Stimulated activated CD8-positive, alpha-beta memory T cell treated with anti-CD3 and anti-CD28 coated beads, Interleukin-2, amount 100 ng/mL, for 1 hour (primary cell): ENCODE results near the gene LSM2.
"Not testable (repeated sequence)": the region's sequence is repeated elsewhere in the genome, so short reads cannot be mapped to it uniquely, and the experiment has no call there.

Experiments used
- DNase-seq, 2 donors: peaks; one replicate each; pipeline ENCODE4 v3.0.0-alpha.2; 2020; ENCODE audit warnings: low read depth in 2 of 2

The LSM2 gene

DNA sequence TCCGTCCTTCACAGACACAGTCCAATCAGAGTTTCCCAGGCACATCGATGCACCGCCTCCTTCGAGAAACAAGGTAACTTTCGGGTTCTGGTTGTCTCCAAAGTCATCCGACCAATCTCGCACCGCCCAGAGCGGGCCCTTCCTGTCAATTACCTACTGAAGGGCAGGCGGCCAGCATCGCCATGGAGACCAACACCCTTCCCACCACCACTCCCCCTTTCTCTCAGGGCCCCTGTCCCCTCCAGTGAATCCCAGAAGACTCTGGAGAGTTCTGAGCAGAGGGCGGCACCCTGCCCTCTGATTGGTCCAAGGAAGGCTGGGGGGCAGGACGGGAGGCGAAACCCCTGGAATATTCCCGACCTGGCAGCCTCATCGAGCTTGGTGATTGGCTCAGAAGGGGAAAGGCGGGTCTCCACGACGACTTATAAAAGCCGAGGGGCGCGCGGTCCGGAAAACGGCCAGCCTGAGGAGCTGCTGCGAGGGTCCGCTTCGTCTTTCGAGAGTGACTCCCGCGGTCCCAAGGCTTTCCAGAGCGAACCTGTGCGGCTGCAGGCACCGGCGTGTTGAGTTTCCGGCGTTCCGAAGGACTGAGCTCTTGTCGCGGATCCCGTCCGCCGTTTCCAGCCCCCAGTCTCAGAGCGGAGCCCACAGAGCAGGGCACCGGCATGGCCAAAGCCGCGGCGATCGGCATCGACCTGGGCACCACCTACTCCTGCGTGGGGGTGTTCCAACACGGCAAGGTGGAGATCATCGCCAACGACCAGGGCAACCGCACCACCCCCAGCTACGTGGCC, 20.7 kb upstream of the LSM2 start, which contains the start of gene HSPA1B:
Gene HSPA1B, plus strand, starts transcription at position 453 of the 794 bp plus-strand sequence. Its CDS starts 213 bp downstream, at position 666.
- DNase-seq: peak; percentile 78 to 80

- no peak for DNase-seq
Observed at GRCh38 chr6:31826793-31827285, 20.1 kb upstream of the LSM2 start.

- DNase-seq: no peak
Observed at GRCh38 chr6:31825553-31825952, 18.8 kb upstream of the LSM2 start.

DNA sequence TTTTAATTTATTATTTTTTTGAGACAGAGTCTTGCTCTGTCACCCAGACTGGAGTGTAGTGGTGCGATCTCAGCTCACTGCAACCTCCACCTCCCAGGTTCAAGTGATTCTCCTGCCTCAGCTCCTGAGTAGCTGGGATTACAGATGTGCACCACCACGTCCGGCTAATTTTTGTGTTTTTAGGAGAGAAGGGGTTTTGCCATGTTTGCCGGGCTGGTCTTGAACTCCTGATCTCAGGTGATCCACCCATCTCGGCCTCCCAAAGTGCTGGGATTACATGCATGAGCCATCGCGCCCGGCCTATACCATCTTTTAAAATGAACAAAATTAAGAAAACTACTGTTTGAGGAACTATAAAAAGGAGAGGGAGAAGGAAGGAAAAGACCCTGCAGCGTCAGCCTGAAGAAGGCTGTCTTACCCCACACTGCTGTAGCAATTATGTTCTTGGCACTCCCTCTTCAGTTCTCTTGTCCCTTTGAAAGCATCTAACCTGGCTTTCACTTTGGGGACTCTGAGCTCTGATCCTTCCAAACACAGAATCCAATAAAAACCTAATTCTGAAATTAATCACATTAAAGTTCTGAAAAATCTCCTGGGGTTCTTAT, 16.9 kb upstream of the LSM2 start:
- not testable (repeated sequence) for DNase-seq

DNA sequence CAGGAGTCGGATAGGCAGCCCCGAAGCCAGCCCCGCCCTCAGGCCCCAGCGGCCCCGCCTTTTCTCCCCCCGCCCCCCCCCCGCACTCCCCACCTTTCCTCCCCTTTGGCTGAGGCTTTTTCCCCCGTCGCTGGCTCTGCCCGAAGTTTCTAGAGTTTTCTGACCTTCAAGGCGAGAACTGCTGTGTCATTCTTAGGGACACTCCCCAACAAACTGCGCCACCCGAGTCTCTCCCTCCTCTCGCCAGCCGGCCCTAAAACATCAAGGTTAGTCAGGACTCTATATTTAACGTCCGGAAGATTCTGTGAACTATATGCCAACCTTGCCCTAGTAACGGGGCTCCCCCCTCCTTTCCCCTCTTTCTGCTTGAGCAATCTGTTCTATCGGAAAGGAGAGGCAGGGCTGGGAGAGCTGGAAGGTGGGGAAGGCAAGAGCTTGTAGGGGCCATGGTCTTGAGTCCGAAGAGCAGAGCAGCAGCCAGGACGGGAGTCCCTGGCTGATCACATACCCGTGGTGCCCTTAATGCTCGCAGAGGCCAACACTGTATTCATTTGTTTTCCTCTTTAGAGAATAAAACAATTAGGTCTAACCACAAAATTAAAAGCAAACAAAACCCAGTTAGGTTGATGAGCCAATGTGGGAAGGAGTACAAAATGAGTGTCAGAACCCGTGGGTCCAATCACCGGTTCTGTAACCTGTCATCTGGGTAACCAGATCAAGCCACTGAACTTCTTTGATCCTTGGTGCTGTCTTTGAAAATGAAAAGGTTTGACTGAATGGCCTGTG, 15.5 kb upstream of the LSM2 start:
- peak; percentile 39 to 42 for DNase-seq

DNA sequence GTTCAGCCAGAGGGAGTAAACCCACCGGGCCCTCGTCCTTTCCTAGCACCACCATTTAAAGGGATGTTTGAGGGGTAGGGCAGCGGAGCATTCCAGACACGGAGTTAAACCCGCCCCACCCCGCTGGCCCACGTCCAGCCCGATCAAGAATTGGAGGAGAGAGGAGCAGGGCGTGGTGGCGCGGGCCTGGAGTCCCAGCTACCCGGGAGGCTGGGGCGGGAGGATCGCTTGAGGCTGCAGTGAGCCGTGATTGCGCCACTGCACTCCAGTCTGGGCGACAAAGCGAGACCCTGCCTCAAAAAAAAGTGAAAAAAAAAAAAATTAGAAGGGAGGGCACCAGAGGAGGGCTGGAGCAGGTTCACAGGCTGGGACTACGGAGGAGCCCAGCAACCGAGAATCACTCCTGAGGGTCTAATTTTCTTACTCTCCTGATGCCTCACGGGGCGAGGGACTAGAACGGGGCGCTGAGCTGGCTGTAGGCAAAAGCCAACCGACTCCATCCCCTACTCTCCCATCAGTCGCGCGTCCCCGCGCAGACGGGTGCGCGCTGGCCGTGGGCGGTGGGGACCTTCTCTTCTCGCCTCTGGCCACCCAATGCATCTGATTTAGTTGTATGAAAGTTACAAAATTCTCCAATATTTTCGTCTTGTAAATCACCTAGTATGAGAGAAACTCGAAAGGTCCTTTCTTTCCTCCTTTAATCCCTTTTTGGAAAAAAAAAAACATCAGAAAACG, 14.7 kb upstream of the LSM2 start:
- peak in 1 of 2 donors; percentile 32 for DNase-seq

- not testable (repeated sequence) for DNase-seq
Observed at GRCh38 chr6:31820399-31820798, 13.6 kb upstream of the LSM2 start.

DNA sequence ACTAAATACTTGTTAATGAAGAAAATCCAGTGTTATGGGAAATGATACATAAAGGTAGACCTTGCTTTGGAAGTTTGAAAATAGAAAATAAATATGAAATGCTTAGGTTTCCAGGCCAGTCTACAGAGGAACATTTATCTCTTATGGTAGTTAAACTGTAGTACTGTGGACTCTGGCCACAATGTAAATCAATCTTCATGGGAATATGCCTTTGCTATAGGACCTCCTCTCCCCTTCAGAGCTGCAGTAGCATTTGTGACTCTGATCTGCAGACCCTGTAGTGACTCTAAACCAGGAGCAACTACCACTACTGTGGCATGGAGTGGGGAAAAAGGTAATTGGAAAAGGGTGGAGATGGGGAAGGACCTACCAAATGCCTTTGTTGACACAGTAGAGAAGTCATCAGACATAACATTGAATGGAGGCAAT, 13.1 kb upstream of the LSM2 start:
- no peak for DNase-seq

- not testable (repeated sequence) for DNase-seq
Observed at GRCh38 chr6:31817929-31818511, 11.3 kb upstream of the LSM2 start.

GRCh38 chr6:31817133-31817928, 10.6 kb upstream of the LSM2 start:
- DNase-seq: not testable (repeated sequence)

DNA sequence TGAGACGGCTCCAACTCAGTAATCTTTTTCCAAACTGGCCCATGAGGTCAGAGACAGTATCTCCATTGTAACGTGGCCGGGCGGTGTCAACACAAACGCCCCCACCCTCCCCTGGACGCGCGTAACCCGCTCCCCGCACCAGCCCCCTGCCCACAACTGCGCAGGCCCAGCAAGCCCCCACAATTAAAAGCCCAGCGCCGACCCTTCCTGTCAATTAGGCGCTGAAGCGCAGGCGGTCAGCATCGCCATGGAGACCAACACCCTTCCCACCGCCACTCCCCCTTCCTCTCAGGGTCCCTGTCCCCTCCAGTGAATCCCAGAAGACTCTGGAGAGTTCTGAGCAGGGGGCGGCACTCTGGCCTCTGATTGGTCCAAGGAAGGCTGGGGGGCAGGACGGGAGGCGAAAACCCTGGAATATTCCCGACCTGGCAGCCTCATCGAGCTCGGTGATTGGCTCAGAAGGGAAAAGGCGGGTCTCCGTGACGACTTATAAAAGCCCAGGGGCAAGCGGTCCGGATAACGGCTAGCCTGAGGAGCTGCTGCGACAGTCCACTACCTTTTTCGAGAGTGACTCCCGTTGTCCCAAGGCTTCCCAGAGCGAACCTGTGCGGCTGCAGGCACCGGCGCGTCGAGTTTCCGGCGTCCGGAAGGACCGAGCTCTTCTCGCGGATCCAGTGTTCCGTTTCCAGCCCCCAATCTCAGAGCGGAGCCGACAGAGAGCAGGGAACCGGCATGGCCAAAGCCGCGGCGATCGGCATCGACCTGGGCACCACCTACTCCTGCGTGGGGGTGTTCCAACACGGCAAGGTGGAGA, 8.5 kb upstream of the LSM2 start, which contains the start of the genes HSPA1A and HSPA1L:
Gene HSPA1A, plus strand, starts transcription at position 519 of the 814 bp plus-strand sequence. Its CDS starts 214 bp downstream, at position 733.
Gene HSPA1L, minus strand, starts transcription at position 259 of the 814 bp plus-strand sequence. CDS start 3,311 bp downstream, outside the sequence.
- peak; percentile 44 to 53 for DNase-seq

GRCh38 chr6:31814677-31815024, 7.9 kb upstream of the LSM2 start:
- DNase-seq: peak in 1 of 2 donors; percentile 51

DNA sequence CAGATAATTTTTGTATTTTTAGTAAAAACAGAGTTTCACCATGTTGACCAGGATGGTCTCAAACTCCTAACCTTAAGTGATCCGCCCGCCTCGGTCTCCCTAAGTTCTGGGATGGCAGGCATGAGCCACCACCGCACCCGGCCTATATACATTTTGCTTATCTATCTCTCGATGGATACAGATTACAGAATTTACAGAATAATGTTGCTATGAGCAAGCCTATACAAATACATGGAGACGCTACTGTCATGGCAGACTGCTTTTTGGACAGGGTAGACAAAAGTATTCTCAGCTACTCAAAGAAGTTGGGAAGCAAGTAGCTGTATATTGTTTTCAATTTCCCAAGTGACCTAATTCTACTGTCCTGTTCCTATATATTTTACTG, 6.7 kb upstream of the LSM2 start:
- DNase-seq: no peak

- no peak for DNase-seq
Observed at GRCh38 chr6:31811645-31812044, 4.9 kb upstream of the LSM2 start.

GRCh38 chr6:31808599-31808998, 1.8 kb upstream of the LSM2 start:
- DNase-seq: not testable (repeated sequence)

DNA sequence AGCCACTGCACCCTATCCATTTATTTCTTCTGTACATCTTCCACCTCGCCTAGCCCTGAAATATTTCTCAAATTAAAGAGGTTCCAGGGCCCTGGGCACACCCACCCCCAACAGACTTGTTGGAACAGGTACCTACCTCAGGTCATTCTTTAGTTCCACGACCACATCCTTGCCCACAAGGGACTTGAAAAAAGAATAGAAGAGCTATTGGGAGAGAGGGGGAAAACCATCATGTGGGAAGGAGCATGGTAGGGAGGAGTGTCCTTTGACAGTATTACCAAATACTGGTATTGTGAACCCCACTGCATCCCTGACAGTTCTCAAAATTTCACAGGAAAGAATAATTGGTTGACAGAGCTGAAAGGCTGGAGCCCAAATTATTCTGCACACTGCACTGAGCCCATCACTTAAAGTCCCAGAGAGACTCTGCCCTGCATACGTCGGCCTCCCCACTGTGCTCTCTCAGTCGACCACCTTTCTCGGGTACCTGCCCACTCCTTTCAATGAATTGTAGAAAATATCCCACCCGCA, 762 bp downstream of the LSM2 start:
- no peak for DNase-seq

GRCh38 chr6:31801031-31801927, 5.5 kb downstream of the LSM2 start:
- not testable (repeated sequence) for DNase-seq

GRCh38 chr6:31799781-31800180, 7.0 kb downstream of the LSM2 start:
- no peak for DNase-seq
